Endodermal cell (in vitro differentiated cells): Measurements from ENCODE around the gene ASIC5. TPM values are rescaled to one million over a fixed set of nuclear protein-coding genes. Genes with fewer than 3 reads are reported as not detected.
A peak's percentile ranks its signal among the peaks of the same experiment; 100 is the strongest.

ENCODE experiments used
- DNase-seq: peaks from one replicate; pipeline ENCODE4 v3.0.0-alpha.2; 2017
- H3K27ac ChIP-seq: 2 replicates; pipeline ENCODE4 v1.5.1; 2013; ENCODE audit warnings: mild to moderate bottlenecking, low read depth, low read length, moderate library complexity
- H3K27me3 ChIP-seq: 2 replicates; pipeline ENCODE4 v1.6.1; 2013; ENCODE audit warnings: mild to moderate bottlenecking, low read length, moderate library complexity; ENCODE audit not compliant: insufficient read depth, control insufficient read depth, poor library complexity, severe bottlenecking
- H3K36me3 ChIP-seq: 2 replicates; pipeline ENCODE4 v1.7.0; 2013; ENCODE audit warnings: mild to moderate bottlenecking, low read length, moderate library complexity; ENCODE audit not compliant: control insufficient read depth, insufficient read depth
- H3K4me1 ChIP-seq: one replicate; pipeline ENCODE4 v1.7.0; 2013; ENCODE audit warnings: low read length; ENCODE audit not compliant: control insufficient read depth, insufficient read depth
- H3K4me3 ChIP-seq: 2 replicates; pipeline ENCODE4 v1.5.1; 2013; ENCODE audit warnings: mild to moderate bottlenecking, low read length, moderate library complexity
- H3K9ac ChIP-seq: 2 replicates; pipeline ENCODE4 v1.6.1; 2013; ENCODE audit warnings: mild to moderate bottlenecking, low read length, moderate library complexity; ENCODE audit not compliant: poor library complexity, severe bottlenecking; ENCODE audit errors: extremely low read depth
- H3K9me3 ChIP-seq: 2 replicates; pipeline ENCODE4 v1.6.1; 2013; ENCODE audit warnings: mild to moderate bottlenecking, low read length, moderate library complexity; ENCODE audit not compliant: control insufficient read depth
- H3K27ac Mint-ChIP-seq: 2 replicates; pipeline ENCODE4 v1.8.0; 2020; ENCODE audit warnings: mixed read lengths
- H3K27me3 Mint-ChIP-seq: 2 replicates; pipeline ENCODE4 v1.8.0; 2021; ENCODE audit warnings: mild to moderate bottlenecking, mixed read lengths; ENCODE audit not compliant: insufficient read depth
- H3K36me3 Mint-ChIP-seq: 2 replicates; pipeline ENCODE4 v1.8.0; 2020; ENCODE audit warnings: low read depth, mixed read lengths
- H3K4me1 Mint-ChIP-seq: 2 replicates; pipeline ENCODE4 v1.8.0; 2020; ENCODE audit warnings: mixed read lengths
- H3K4me3 Mint-ChIP-seq: 2 replicates; pipeline ENCODE4 v1.8.0; 2020; ENCODE audit warnings: mild to moderate bottlenecking, moderate library complexity, mixed read lengths
- H3K9me3 Mint-ChIP-seq: 2 replicates; pipeline ENCODE4 v1.8.0; 2020; ENCODE audit warnings: mild to moderate bottlenecking, mixed read lengths
- CTCF ChIP-seq: fragments of 200-600 bp; sonication (generic); conservative IDR thresholded peaks from 2 replicates; pipeline ENCODE4 v1.5.0; 2021; ENCODE audit warnings: antibody characterized with exemption, mild to moderate bottlenecking
- WGBS, 2 experiments: methylation state at CpG; one replicate each; pipeline versions ENCODE4 v1.1.5 to v1.1.7; 2013; ENCODE audit warnings: missing lambda C conversion rate in 2 of 2, mixed read lengths in 1 of 2; ENCODE audit not compliant: insufficient coverage in 1 of 2, insufficient read length in 1 of 2; 5-methylcytosine and 5-hydroxymethylcytosine counted together
- total RNA-seq, 2 donors: library from RNA; stranded (reverse); fragmentation: NEBNext Ultra II Directional in 1 of 2; extraction: Animal tissue kit (Norgen Biotek cat#: 25700) in 1 of 2; gene quantifications; 2 replicates in 1 of 2; 3 replicates in 1 of 2; pipeline ENCODE4 v1.2.1, GENCODE V29; 2021

ASIC5 gene
- total RNA-seq, 2 donors from 2014 or later, result not detected

GRCh38 chr4:155818639-155819038 is 47.4 kb downstream of the ASIC5 start:
- Mint-ChIP-seq H3K9me3 (no peaks in the 10 kb centered on the region), H3K27ac (no peak overlapping the region), H3K4me3 (no peak overlapping the region), H3K36me3 (no peaks in the 10 kb centered on the region), H3K27me3 (no peaks in the 10 kb centered on the region), H3K4me1 (peaks cover 14% of the 10 kb centered on the region)
- Histone ChIP-seq H3K27me3 (no peaks in the 10 kb centered on the region), H3K36me3 (no peaks in the 10 kb centered on the region), H3K9me3 (no peaks in the 10 kb centered on the region), H3K27ac (no peak overlapping the region), H3K4me1 (no peaks in the 10 kb centered on the region), H3K9ac (no peak overlapping the region), H3K4me3 (no peak overlapping the region)
- 94% methylated on average over 2 of the region's 2 CpGs; no CpG with 5 or more reads in 1 of the 2 experiments for WGBS, 2 experiments
- no peak for DNase-seq
- no peak for TF ChIP-seq CTCF

GRCh38 chr4:155811083-155811482 is 55.0 kb downstream of the ASIC5 start:
- no peak overlapping the region for H3K4me3 Mint-ChIP-seq
- Histone ChIP-seq H3K4me1 (no peaks in the 10 kb centered on the region), H3K9me3 (no peaks in the 10 kb centered on the region), H3K27ac (no peak overlapping the region), H3K36me3 (no peaks in the 10 kb centered on the region), H3K4me3 (no peak overlapping the region), H3K27me3 (no peaks in the 10 kb centered on the region), H3K9ac (no peak overlapping the region)
- TF ChIP-seq CTCF, result no peak
- no peaks in the 10 kb centered on the region for H3K9me3 Mint-ChIP-seq
- H3K4me1 Mint-ChIP-seq, result peaks cover 5% of the 10 kb centered on the region
- DNase-seq, result no peak
- WGBS, 2 experiments, result 77 to 83% methylated on average over 2 of the region's 2 CpGs
- H3K36me3 Mint-ChIP-seq, result no peaks in the 10 kb centered on the region
- H3K27me3 Mint-ChIP-seq, result no peaks in the 10 kb centered on the region
- H3K27ac Mint-ChIP-seq, result no peak overlapping the region

DNA sequence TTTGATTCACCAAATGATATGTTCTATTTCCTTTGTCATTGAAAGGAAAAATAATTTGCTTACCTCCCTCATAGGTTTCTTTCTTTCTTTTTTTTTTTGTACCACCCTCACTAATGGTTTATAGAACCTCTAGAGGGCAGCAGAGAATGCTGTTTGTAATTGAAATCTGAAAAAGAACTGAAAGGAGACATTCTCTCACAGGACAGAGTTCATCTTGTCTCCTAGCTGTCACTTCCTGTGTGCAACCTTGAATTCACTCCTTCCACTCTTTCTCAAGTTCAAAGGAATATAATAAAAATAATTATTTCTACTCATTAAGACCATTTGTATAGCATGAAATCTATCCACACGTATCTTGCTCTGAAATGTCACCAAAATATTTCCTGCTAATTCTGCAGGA is 56.2 kb downstream of the ASIC5 start:
- Histone ChIP-seq H3K36me3 (no peaks in the 10 kb centered on the region), H3K4me1 (no peaks in the 10 kb centered on the region), H3K27me3 (no peaks in the 10 kb centered on the region), H3K9ac (no peak overlapping the region), H3K9me3 (no peaks in the 10 kb centered on the region), H3K27ac (no peak overlapping the region), H3K4me3 (no peak overlapping the region)
- H3K4me3 Mint-ChIP-seq, result no peak overlapping the region
- no peaks in the 10 kb centered on the region for H3K9me3 Mint-ChIP-seq
- H3K27ac Mint-ChIP-seq, result no peak overlapping the region
- peak; percentile 89 for TF ChIP-seq CTCF
- peaks cover 5% of the 10 kb centered on the region for H3K4me1 Mint-ChIP-seq
- H3K27me3 Mint-ChIP-seq, result no peaks in the 10 kb centered on the region
- no peaks in the 10 kb centered on the region for H3K36me3 Mint-ChIP-seq
- no peak for DNase-seq
- 100% methylated on average over 1 of the region's 1 CpG; no CpG with 5 or more reads in 1 of the 2 experiments for WGBS, 2 experiments
